HG02885 (cell line): Measurements from ENCODE around the gene ZNF620.
"Not testable (repeated sequence)": the region's sequence is repeated elsewhere in the genome, so short reads cannot be mapped to it uniquely, and the experiment has no call there.

Experiments used
- ATAC-seq: cut with Tn5 transposase; IDR thresholded peaks from one replicate; pipeline ENCODE4 v1.9.1; 2021; ENCODE audit warnings: mild to moderate bottlenecking; ENCODE audit not compliant: unreplicated experiment, poor library complexity

ZNF620 gene

GRCh38 chr3:40499952-40500351 lies 5.9 kb upstream of the ZNF620 start:
- no peak for ATAC-seq

DNA sequence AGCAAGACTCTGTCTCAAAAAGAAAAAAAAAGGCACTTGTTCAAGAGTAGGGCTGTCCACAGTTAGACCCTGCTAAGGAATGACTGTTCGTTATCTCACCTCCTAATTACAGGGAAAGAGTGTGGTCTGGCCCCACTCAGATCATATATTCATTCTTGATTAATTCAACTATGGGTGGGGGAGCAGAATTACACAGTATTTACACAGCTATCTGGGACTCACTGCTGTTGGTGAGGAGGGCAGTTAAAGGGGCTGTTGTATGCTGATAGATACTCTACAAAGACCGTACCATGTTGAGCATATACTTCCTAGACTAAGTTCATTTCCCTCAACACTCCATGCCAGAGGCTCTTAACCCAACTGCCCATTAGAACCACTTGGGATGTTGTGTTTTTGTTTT lies 3.8 kb upstream of the ZNF620 start:
- ATAC-seq: no peak

GRCh38 chr3:40504636-40505430 lies 1.0 kb upstream of the ZNF620 start:
- no peak for ATAC-seq

DNA sequence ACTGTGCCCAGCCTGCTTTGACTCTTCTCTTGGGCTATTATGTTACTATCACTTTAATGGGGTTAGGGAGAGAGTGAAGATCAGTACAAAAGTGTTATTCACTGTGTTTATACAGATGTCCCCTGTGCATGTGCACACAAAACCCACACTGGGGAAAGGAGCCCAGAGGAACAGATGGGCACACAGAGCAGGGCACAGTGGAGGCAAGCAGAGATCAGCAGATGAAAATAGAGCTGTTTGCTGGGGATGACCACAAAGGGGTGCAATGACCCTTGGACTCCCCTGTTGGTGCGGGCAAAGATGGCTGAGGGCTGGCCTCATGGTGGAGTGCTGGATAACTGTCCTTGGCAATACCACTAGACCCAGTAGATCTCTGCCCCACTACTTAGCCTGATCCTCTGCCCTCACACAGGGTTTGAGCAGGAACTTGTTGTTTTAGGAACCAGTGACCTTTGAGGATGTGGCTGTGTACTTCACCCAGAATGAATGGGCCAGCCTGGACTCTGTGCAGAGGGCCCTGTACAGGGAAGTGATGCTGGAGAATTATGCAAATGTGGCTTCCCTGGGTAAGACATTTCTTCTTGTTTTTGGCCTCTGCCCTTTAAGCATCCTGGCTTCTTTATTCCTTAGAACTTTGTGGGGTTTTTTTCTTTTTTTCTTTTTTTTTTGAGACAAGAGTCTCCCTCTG lies 5.3 kb downstream of the ZNF620 start:
- ATAC-seq: no peak

- ATAC-seq: no peak
These were observed 10.4 kb downstream of the ZNF620 start for GRCh38 chr3:40516201-40516600.

- no peak for ATAC-seq
These were observed 12.2 kb downstream of the ZNF620 start for GRCh38 chr3:40518067-40518466.

- no peak for ATAC-seq
These were observed 13.0 kb downstream of the ZNF620 start for GRCh38 chr3:40518848-40519247.

- no peak for ATAC-seq
These were observed 15.4 kb downstream of the ZNF620 start for GRCh38 chr3:40521254-40521653.

- no peak for ATAC-seq
These were observed 17.9 kb downstream of the ZNF620 start for GRCh38 chr3:40523781-40524180.

GRCh38 chr3:40524222-40524567 lies 18.4 kb downstream of the ZNF620 start:
- ATAC-seq: no peak

DNA sequence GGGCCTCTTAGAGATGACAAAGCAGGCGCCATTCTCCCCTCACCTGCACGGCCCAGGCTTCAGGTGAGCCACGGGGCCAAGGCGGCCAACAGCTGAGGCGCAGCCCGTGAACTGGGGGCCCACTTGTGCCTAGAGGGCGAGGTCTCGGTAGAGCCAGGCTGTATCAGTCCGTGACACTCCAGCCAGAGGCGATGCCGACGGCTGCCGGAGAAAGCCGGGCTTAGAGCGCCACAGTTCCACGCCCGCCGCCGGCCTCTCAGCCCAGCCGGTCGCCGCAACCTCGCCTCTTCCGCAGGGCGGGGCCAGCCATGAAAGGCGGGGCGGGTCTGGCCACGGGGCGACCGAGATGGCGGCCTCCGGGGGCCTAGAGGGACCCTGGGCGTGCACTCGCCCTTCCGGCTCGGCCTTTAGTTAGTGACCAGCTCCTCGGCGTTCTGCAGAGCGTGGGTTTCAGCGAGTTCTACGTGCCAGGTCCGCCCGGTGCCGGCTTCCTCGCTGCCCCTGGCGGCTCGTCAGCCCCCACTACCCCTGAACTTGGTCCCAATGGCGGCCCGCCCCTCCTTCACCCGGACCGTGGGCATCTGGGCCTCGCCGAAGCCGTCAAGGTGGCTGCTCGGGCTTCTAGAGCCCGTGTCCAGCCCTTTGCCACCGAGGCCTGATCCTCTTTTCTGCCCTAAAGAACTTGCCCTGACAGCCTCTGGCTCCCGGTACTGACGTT lies 18.9 kb downstream of the ZNF620 start, which contains the start of gene ZNF621:
TSS of gene ZNF621 (plus strand) at position 393 of the 718 bp plus-strand sequence. CDS start 881 bp downstream, outside the sequence.
- ATAC-seq: peak; percentile 99

- ATAC-seq: no peak
These were observed 22.6 kb downstream of the ZNF620 start for GRCh38 chr3:40528426-40528825.

DNA sequence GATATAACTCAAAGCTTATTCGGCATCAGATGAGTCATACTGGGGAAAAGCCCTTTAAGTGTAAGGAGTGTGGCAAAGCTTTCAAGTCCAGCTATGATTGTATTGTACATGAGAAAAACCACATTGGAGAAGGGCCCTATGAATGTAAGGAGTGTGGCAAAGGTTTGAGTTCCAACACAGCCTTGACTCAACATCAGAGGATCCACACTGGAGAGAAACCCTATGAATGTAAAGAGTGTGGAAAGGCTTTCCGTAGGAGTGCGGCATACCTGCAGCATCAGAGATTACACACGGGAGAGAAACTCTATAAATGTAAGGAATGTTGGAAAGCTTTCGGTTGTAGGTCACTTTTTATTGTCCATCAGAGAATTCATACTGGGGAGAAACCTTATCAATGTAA lies 26.4 kb downstream of the ZNF620 start:
- ATAC-seq: no peak

GRCh38 chr3:40534283-40534682 lies 28.4 kb downstream of the ZNF620 start:
- no peak for ATAC-seq

- no peak for ATAC-seq
These were observed 41.0 kb downstream of the ZNF620 start for GRCh38 chr3:40546816-40547215.

DNA sequence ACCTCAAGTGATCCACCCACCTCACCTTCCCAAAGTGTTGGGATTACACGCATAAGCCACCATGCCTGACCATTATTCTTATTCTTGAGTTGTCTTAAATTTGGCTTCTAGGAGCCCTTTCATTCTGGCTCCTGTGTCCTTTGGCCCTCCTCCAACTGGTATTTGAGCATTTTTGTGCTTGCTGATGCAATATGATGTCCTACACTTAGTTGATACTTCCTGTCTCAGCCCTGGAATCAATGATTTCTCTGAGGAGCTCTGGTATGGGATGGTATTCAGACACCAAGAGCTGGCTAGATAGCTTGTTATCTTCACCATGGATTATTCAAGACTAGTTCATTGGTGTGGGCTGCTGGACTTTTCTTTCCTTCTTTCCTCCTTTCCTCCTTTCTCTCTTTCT lies 44.3 kb downstream of the ZNF620 start:
- no peak for ATAC-seq

- peak; percentile 50 for ATAC-seq
These were observed 51.8 kb downstream of the ZNF620 start for GRCh38 chr3:40557575-40558161.

DNA sequence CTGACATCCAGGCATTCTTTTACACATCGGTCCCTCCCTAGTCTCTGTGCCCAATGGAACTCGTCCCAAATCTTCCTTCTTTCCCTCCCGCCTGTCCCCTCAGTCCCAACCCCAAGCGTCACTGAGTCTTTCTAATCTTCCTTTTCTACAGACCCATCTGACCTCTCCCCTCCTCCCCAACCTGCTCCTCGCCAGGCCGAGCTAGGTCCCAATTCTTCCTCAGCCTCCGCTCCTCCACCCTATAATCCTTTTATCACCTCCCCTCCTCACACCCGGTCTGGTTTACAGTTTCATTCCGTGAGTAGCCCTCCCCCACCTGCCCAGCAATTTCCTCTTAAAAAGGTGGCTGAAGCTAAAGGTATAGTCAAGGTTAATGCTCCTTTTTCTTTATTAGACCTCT lies 56.6 kb downstream of the ZNF620 start:
- ATAC-seq: not testable (repeated sequence)

DNA sequence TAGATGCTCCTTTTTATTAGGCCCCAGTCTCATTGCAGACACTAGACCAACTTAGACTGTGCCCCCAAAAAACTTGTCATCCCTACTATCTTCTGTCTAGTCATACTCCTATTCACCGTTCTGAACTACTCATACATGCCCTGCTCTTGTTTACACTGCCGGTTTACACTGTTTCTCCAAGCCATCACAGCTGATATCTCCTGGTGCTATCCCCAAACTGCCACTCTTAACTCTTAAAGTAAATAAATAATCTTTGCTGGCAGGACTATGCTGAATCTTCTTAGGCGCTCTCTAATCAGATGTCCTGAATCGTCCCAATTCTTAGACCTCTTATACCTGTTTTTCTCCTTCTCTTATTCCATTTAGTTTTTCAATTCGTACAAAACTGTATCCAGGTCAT lies 59.8 kb downstream of the ZNF620 start:
- ATAC-seq: not testable (repeated sequence)

- peak; percentile 56 for ATAC-seq
These were observed 60.9 kb downstream of the ZNF620 start for GRCh38 chr3:40566694-40567093.
